KOPT-K1 (cell line): ENCODE data around the gene SBNO2.

Experiments
- H3K27ac ChIP-seq: fragments of 200-600 bp; sonication (generic); 2 replicates; pipeline ENCODE4 v1.5.1; 2016; ENCODE audit warnings: antibody characterized with exemption, mild to moderate bottlenecking, low read depth, low read length; ENCODE audit not compliant: poor library complexity, severe bottlenecking
- H3K36me3 ChIP-seq: fragments of 200-600 bp; sonication (generic); 2 replicates; pipeline ENCODE4 v1.5.1; 2017; ENCODE audit warnings: antibody characterized with exemption, mild to moderate bottlenecking, low read length, moderate library complexity; ENCODE audit not compliant: insufficient read depth
- H3K9me3 ChIP-seq: fragments of 200-600 bp; sonication (generic); 2 replicates; pipeline ENCODE4 v1.5.1; 2017; ENCODE audit warnings: antibody characterized with exemption, low read length, mild to moderate bottlenecking; ENCODE audit not compliant: insufficient read depth, poor library complexity, severe bottlenecking

SBNO2 gene

GRCh38 chr19:1106841-1107660 lies 67.0 kb downstream of the SBNO2 start:
- Histone ChIP-seq H3K36me3 (peaks cover 40% of the 10 kb centered on the region), H3K9me3 (no peaks in the 10 kb centered on the region), H3K27ac (no peak overlapping the region)

- Histone ChIP-seq H3K27ac (no peak overlapping the region), H3K9me3 (no peaks in the 10 kb centered on the region), H3K36me3 (peaks cover 37% of the 10 kb centered on the region)
Measured at GRCh38 chr19:1105873-1106840, 67.9 kb downstream of the SBNO2 start.

GRCh38 chr19:1105008-1105872 lies 68.8 kb downstream of the SBNO2 start:
- Histone ChIP-seq H3K27ac (peak overlapping the region; percentile 81), H3K36me3 (peaks cover 36% of the 10 kb centered on the region), H3K9me3 (no peaks in the 10 kb centered on the region)

- Histone ChIP-seq H3K9me3 (no peaks in the 10 kb centered on the region), H3K36me3 (peaks cover 32% of the 10 kb centered on the region), H3K27ac (peak overlapping the region; percentile 81)
Measured at GRCh38 chr19:1104311-1105007, 69.6 kb downstream of the SBNO2 start.

- peaks cover 28% of the 10 kb centered on the region for H3K36me3 ChIP-seq
- peak within 1 kb of the TSS; percentile 81 for H3K27ac ChIP-seq
- H3K9me3 ChIP-seq = no peaks in the 10 kb centered on the region
Measured at GRCh38 chr19:1103708-1104310, 70.3 kb downstream of the SBNO2 start, which contains the start of gene GPX4. Gene GPX4 (plus strand): TSS chr19:1103994. CDS start chr19:1104044, 50 bp downstream.

GRCh38 chr19:1103132-1103707 lies 70.8 kb downstream of the SBNO2 start:
- peak overlapping the region; percentile 42 for H3K27ac ChIP-seq
- H3K36me3 ChIP-seq = peaks cover 25% of the 10 kb centered on the region
- H3K9me3 ChIP-seq = no peaks in the 10 kb centered on the region

GRCh38 chr19:1102407-1103131 lies 71.5 kb downstream of the SBNO2 start:
- H3K36me3 ChIP-seq = peaks cover 21% of the 10 kb centered on the region
- H3K9me3 ChIP-seq = no peaks in the 10 kb centered on the region
- H3K27ac ChIP-seq = no peak overlapping the region

GRCh38 chr19:1101337-1101698 lies 72.8 kb downstream of the SBNO2 start:
- Histone ChIP-seq H3K9me3 (no peaks in the 10 kb centered on the region), H3K36me3 (peaks cover 9% of the 10 kb centered on the region), H3K27ac (peak overlapping the region; percentile 54)

GRCh38 chr19:1098177-1099051 lies 75.7 kb downstream of the SBNO2 start:
- H3K9me3 ChIP-seq = no peaks in the 10 kb centered on the region
- no peak overlapping the region for H3K27ac ChIP-seq
- H3K36me3 ChIP-seq = peaks cover 5% of the 10 kb centered on the region; the same call in 1 of the 2 replicates

- H3K36me3 ChIP-seq = peaks cover 11% of the 10 kb centered on the region; the same call in 1 of the 2 replicates
- no peaks in the 10 kb centered on the region for H3K9me3 ChIP-seq
- H3K27ac ChIP-seq = no peak overlapping the region
Measured at GRCh38 chr19:1097810-1098176, 76.3 kb downstream of the SBNO2 start.

GRCh38 chr19:1094978-1095701 lies 78.9 kb downstream of the SBNO2 start, which contains the start of gene POLR2E:
Gene POLR2E (minus strand): TSS chr19:1095375. CDS start chr19:1095315, 60 bp downstream.
- Histone ChIP-seq H3K36me3 (peaks cover 36% of the 10 kb centered on the region), H3K9me3 (no peaks in the 10 kb centered on the region), H3K27ac (peak within 1 kb of the TSS; percentile 64)

GRCh38 chr19:1094655-1094977 lies 79.5 kb downstream of the SBNO2 start:
- Histone ChIP-seq H3K9me3 (no peaks in the 10 kb centered on the region), H3K36me3 (peaks cover 39% of the 10 kb centered on the region), H3K27ac (peak overlapping the region; percentile 64)
